Stimulated activated CD4-positive, alpha-beta T cell treated with anti-CD3 and anti-CD28 coated beads, Interleukin-15, amount 100 ng/mL, for 1 hour (primary cell): ENCODE measurements around the gene NUCB2.
"Not testable (repeated sequence)": the region's sequence is repeated elsewhere in the genome, so short reads cannot be mapped to it uniquely, and the experiment has no call there.

Experiments used
- DNase-seq, 2 donors: peaks; one replicate each; pipeline ENCODE4 v3.0.0-alpha.2; 2020; ENCODE audit warnings: low read depth in 1 of 2, low spot score in 1 of 2

NUCB2 gene

GRCh38 chr11:17276236-17277023 lies at the start of gene NUCB2:
Gene NUCB2 (plus strand): TSS chr11:17276739. CDS start chr11:17295324, 18,585 bp downstream.
- DNase-seq, result peak; percentile 88 to 92

- DNase-seq, result not testable (repeated sequence)
Measured at GRCh38 chr11:17228186-17228925, 48.2 kb upstream of the NUCB2 start.

- DNase-seq, result no peak
Measured at GRCh38 chr11:17229481-17230152, 46.9 kb upstream of the NUCB2 start.

- no peak for DNase-seq
Measured at GRCh38 chr11:17230867-17231851, 45.4 kb upstream of the NUCB2 start.

GRCh38 chr11:17233101-17233500 lies 43.4 kb upstream of the NUCB2 start:
- no peak for DNase-seq

GRCh38 chr11:17238377-17238776 lies 38.2 kb upstream of the NUCB2 start:
- no peak for DNase-seq

- DNase-seq, result not testable (repeated sequence)
Measured at GRCh38 chr11:17239927-17240326, 36.6 kb upstream of the NUCB2 start.

GRCh38 chr11:17240780-17241179 lies 35.8 kb upstream of the NUCB2 start:
- no peak for DNase-seq

- not testable (repeated sequence) for DNase-seq
Measured at GRCh38 chr11:17242954-17243353, 33.6 kb upstream of the NUCB2 start.

- DNase-seq, result no peak
Measured at GRCh38 chr11:17244046-17244445, 32.5 kb upstream of the NUCB2 start.

GRCh38 chr11:17250561-17251350 lies 25.8 kb upstream of the NUCB2 start:
- no peak for DNase-seq

- no peak for DNase-seq
Measured at GRCh38 chr11:17252704-17253103, 23.8 kb upstream of the NUCB2 start.

GRCh38 chr11:17256512-17256911 lies 20.0 kb upstream of the NUCB2 start:
- DNase-seq, result no peak

GRCh38 chr11:17257196-17257595 lies 19.3 kb upstream of the NUCB2 start:
- no peak for DNase-seq

GRCh38 chr11:17258670-17259069 lies 17.9 kb upstream of the NUCB2 start:
- DNase-seq, result no peak

GRCh38 chr11:17259519-17259918 lies 17.0 kb upstream of the NUCB2 start:
- DNase-seq, result no peak

- DNase-seq, result no peak
Measured at GRCh38 chr11:17260020-17260419, 16.5 kb upstream of the NUCB2 start.

- DNase-seq, result no peak
Measured at GRCh38 chr11:17263769-17264168, 12.8 kb upstream of the NUCB2 start.

- no peak for DNase-seq
Measured at GRCh38 chr11:17266781-17267180, 9.8 kb upstream of the NUCB2 start.

GRCh38 chr11:17267576-17267975 lies 9.0 kb upstream of the NUCB2 start:
- no peak for DNase-seq
